Activated T-cell treated with anti-CD3 and anti-CD28 coated beads, Interleukin-2, amount 50 U/mL, for 4 hours (primary cell): Measurements from ENCODE around the gene TRIP11. TPM values are rescaled to one million over a fixed set of nuclear protein-coding genes. Genes with fewer than 3 reads are reported as not detected.
A peak's percentile ranks its signal among the peaks of the same experiment; 100 is the strongest.
"Not testable (repeated sequence)": the region's sequence is repeated elsewhere in the genome, so short reads cannot be mapped to it uniquely, and the experiment has no call there.

ENCODE experiments used
- ATAC-seq, 2 donors: fragments of 200-7000 bp; cut with Tn5 transposase; one replicate each; pipeline ENCODE4 v1.10.0; 2021
- DNase-seq: peaks from one replicate; pipeline ENCODE4 v3.0.0-alpha.2; 2020
- H3K27me3 Mint-ChIP-seq: one replicate; pipeline ENCODE4 v1.8.0; 2021; ENCODE audit warnings: low read depth, mixed read lengths
- H3K36me3 Mint-ChIP-seq: one replicate; pipeline ENCODE4 v1.8.0; 2022; ENCODE audit warnings: mixed read lengths; ENCODE audit not compliant: insufficient read depth
- H3K4me1 Mint-ChIP-seq: one replicate; pipeline ENCODE4 v1.8.0; 2021; ENCODE audit warnings: low read depth, mixed read lengths
- H3K4me3 Mint-ChIP-seq: one replicate; pipeline ENCODE4 v1.8.0; 2021; ENCODE audit warnings: mild to moderate bottlenecking, moderate library complexity, mixed read lengths
- H3K9me3 Mint-ChIP-seq: one replicate; pipeline ENCODE4 v1.8.0; 2021; ENCODE audit warnings: mixed read lengths
- total RNA-seq, 3 donors: library from RNA; stranded (reverse); gene quantifications; one replicate each; pipeline ENCODE4 v1.2.1, GENCODE V29; 2021

The TRIP11 gene
- 10 to 100 TPM; 38.5 to 40.3 (median 38.9) TPM for total RNA-seq

DNA sequence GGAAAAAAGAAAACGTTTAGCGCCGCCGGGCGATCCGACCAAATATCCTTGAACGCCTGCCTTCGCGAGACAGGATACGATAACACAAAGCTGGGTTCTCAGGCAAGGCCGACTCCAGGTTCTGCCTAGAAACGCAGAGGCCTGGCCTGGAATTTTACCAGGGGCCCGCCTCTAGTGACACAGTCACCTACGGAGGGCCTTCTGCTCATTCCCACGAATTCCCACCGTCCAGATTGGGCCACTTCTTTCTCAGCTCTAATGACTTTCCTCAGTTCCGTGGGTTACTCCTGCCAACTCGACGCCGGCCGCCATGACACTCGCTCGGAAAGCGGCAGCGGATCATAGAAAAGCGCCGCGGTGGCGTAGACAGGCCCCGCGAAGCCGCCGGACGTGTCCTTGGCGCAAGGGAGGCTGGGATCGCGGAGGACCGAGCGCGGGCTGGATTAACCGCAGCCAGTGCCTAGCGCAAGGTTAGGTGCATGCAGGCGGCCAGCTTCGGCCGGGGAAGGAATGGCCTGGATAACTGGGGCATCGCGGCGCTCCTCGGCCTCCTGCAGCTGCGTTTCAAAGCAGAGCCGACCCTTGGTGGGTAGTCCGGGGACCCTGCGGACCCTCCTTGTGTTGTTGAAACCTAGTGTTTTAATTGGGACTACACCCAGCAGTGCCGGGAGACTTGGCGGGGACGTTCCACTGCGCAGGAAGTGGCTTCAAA lies at the start of gene TRIP11:
TRIP11 (minus strand) TSS at position 341 of the 712 bp plus-strand sequence. CDS start 374 bp downstream, outside the sequence.
- Mint-ChIP-seq H3K27me3 (no peaks in the 10 kb centered on the region), H3K4me3 (peak within 1 kb of the TSS; percentile 97), H3K36me3 (peaks cover 7% of the 10 kb centered on the region), H3K9me3 (no peaks in the 10 kb centered on the region), H3K4me1 (peaks cover 41% of the 10 kb centered on the region)
- peak; percentile 97 to 98 for ATAC-seq
- DNase-seq: peak; percentile 89

DNA sequence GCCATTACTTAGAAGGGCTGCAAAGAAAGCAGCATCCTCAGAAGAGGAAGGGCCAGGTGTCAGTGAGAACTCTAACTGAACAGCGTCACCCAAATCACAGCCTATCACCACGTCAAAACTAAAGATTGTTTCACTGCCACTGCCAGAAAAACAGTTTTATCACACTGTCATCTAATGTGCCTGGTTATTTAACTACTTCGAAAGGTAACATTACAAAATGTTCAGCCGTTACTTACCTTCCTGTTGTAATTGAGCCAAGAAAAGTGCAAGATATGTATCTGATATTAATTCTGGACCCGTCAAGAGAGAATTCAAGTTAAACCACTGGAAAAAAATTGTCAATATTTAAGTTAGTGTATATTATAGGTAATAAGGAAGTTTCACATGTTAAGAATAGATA lies 48.6 kb upstream of the TRIP11 start:
- DNase-seq: no peak
- Mint-ChIP-seq H3K4me3 (no peak overlapping the region), H3K36me3 (peaks cover 34% of the 10 kb centered on the region), H3K4me1 (no peaks in the 10 kb centered on the region), H3K9me3 (no peaks in the 10 kb centered on the region), H3K27me3 (no peaks in the 10 kb centered on the region)
- ATAC-seq: no peak

DNA sequence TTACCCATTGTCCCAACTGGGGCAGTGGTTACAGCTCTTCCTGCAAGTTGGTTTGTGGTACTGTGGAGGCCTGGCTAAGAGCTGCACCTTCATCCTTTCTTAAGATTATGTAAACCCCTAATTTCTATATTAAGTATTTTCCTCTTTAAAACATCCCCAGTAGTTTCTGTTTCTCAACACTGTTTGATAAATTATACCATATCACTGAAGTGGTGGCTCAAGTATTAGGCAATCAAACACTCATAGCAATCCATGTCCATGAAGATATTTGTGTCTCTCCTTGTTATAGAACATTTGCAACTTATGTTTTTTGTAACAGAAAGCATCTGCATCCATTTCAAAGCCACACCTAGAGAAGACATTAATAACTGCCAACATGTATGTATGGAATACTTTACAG lies 34.7 kb upstream of the TRIP11 start:
- H3K27me3 Mint-ChIP-seq: no peaks in the 10 kb centered on the region
- ATAC-seq: no peak
- peaks cover 12% of the 10 kb centered on the region for H3K36me3 Mint-ChIP-seq

DNA sequence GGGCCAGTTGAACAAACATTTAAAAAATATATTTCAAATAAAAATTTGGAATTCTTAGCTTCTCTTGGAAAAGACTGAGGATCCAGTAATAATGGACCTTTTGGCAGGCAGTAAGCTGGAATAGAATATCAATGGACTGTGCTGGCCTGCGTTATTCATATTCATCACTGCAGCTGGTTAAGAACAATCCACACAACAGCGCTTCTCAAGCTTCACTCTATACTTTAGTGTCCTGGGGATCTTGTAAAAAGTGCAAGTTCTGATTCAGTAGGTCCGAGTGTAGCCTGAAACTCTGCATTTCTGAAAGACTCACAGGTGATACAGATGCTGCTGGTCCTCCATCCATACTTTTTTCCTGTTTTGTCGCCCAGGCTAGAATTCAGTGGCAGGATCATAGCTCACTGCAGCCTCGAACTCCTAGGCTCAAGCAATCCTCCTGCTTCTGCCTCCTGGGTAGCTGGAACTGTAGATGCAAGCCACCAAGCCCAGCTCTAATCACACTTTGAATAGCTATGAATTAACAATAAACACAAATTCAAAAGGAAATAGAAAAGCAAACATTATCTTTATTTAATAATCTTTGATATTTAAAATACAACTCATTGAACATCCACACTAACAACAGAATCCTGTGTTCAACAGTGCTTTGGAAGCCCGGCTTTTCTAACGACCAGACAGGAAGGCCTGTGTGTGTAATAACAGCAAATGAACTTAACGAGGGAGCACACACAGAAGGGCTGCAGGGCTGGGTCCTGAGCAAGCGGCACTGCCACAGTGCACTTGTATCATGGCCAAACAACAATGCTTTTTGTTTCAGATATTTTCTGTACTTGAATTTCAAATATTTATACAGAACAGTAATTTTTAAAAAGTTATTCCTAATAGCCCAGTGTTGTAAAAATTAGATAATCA lies 18.4 kb upstream of the TRIP11 start:
- no peaks in the 10 kb centered on the region for H3K9me3 Mint-ChIP-seq
- H3K4me1 Mint-ChIP-seq: no peaks in the 10 kb centered on the region
- no peak overlapping the region for H3K4me3 Mint-ChIP-seq
- peaks cover 6% of the 10 kb centered on the region for H3K36me3 Mint-ChIP-seq
- H3K27me3 Mint-ChIP-seq: no peaks in the 10 kb centered on the region
- ATAC-seq: no peak
- DNase-seq: no peak

More for the DNA sequence above, 34.7 kb upstream of the TRIP11 start:
- DNase-seq: no peak
- Mint-ChIP-seq H3K4me1 (no peaks in the 10 kb centered on the region), H3K4me3 (no peak overlapping the region), H3K9me3 (no peaks in the 10 kb centered on the region)

DNA sequence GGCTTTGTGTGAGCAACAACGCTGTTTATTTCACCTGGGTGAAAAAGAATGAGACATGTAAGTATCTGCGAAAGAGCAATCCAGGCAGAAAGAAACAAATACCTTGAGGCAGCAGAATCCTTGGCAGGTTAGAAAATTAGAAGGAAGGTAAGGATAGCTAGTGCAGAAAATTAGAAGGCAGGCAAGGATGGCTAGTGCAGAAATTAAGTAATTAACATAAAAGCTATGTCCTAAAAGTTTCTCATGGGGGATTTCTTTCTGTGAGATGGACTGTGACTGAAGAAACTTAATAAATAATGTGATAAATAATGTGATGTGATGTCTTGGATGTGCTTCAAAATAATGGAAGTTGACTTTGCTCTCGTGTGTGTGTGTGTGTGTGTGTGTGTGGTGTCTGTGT lies 9.9 kb upstream of the TRIP11 start:
- H3K4me3 Mint-ChIP-seq: no peak overlapping the region

DNA sequence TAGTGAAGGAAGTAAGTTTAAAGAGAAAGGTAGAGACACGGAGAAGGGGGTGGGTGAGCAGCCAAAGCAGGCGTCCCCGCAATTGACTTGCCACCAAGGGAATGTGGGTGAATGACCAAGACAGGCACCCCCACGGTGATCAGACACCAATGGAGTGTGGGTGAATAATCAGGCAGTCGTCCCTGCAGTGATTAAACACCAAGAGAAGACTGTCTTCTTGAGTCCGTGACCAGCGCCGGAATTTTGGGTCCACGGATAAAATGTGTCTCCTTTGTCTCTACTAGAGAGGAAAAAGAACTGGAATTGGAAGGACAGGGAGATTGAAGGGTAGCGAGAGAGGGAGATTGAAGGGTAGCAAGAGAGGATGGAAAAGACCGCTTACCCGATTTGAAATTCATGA lies 9.4 kb upstream of the TRIP11 start:
- not testable (repeated sequence) for H3K27me3 Mint-ChIP-seq, H3K4me3 Mint-ChIP-seq, H3K4me1 Mint-ChIP-seq, ATAC-seq, DNase-seq
- H3K9me3 Mint-ChIP-seq: peaks cover 13% of the 10 kb centered on the region
- peaks cover 19% of the 10 kb centered on the region for H3K36me3 Mint-ChIP-seq

More for the DNA sequence above, 9.9 kb upstream of the TRIP11 start:
- peaks cover 19% of the 10 kb centered on the region for H3K36me3 Mint-ChIP-seq
- peaks cover 3% of the 10 kb centered on the region for H3K4me1 Mint-ChIP-seq
- H3K27me3 Mint-ChIP-seq: no peaks in the 10 kb centered on the region
- no peak for ATAC-seq
- H3K9me3 Mint-ChIP-seq: peaks cover 13% of the 10 kb centered on the region
- no peak for DNase-seq

DNA sequence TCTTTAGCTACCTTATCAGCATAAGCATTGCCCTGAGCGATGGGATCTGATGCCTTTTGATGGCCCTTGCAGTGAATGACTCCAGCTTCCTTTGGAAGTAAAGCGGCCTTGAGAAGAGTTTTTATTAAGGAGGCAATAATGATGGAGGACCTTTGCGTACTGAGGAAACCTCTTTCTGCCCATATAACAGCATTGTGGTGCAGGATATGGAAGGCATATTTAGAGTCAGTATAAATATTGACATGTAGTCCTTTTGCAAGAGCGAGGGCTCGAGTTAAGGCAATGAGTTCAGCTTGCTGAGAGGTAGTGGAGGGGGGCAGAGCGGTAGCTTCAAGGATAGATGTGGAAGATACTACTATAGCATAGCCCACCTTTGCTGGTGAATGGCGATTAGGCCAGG lies 6.0 kb upstream of the TRIP11 start:
- not testable (repeated sequence) for ATAC-seq, H3K27me3 Mint-ChIP-seq
- peaks cover 13% of the 10 kb centered on the region for H3K9me3 Mint-ChIP-seq

DNA sequence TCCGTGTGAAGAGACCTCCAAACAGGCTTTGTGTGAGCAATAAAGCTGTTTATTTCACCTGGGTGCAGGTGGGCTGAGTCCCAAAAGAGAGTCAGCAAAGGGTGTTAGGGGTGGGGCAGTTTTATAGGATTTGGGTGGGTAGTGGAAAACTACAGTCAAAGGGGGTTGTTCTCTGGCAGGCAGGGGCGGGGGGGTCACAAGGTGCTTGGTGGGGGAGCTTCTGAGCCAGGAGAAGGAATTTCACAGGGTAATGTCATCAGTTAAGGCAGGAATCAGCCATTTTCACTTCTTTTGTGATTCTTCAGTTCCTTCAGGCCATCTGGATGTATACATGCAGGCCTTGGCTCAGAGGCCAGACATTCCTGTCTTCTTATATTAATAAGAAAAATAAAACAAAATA lies 1.9 kb upstream of the TRIP11 start:
- H3K27me3 Mint-ChIP-seq, DNase-seq, H3K36me3 Mint-ChIP-seq, ATAC-seq, H3K4me3 Mint-ChIP-seq, H3K9me3 Mint-ChIP-seq: not testable (repeated sequence)
- H3K4me1 Mint-ChIP-seq: peaks cover 30% of the 10 kb centered on the region

More for the DNA sequence above, 6.0 kb upstream of the TRIP11 start:
- not testable (repeated sequence) for DNase-seq, H3K4me1 Mint-ChIP-seq, H3K4me3 Mint-ChIP-seq
- peaks cover 17% of the 10 kb centered on the region for H3K36me3 Mint-ChIP-seq

DNA sequence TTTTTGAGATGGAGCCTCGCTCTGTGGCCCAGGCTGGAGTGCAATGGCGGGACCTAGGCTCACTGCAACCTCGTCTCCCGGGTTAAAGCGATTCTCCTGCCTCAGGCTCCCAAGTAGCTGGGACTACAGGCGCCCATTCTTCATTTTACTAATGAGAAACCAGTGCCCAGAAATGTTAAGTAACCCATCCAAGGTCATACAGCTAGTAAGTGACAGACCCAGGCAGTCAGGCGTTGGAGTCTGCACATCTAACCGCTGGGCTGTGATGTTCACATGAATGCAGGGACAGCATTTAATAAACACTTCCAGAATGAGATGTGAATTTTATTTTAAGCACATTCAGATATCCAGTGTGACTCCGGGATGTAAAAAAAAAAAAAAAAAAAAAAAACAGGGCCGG lies 1.3 kb upstream of the TRIP11 start:
- H3K36me3 Mint-ChIP-seq: peaks cover 7% of the 10 kb centered on the region
- DNase-seq (no peak), ATAC-seq (no peak)
- no peaks in the 10 kb centered on the region for H3K27me3 Mint-ChIP-seq
- H3K4me3 Mint-ChIP-seq: peak overlapping the region; percentile 97
- peaks cover 33% of the 10 kb centered on the region for H3K4me1 Mint-ChIP-seq
- no peaks in the 10 kb centered on the region for H3K9me3 Mint-ChIP-seq

DNA sequence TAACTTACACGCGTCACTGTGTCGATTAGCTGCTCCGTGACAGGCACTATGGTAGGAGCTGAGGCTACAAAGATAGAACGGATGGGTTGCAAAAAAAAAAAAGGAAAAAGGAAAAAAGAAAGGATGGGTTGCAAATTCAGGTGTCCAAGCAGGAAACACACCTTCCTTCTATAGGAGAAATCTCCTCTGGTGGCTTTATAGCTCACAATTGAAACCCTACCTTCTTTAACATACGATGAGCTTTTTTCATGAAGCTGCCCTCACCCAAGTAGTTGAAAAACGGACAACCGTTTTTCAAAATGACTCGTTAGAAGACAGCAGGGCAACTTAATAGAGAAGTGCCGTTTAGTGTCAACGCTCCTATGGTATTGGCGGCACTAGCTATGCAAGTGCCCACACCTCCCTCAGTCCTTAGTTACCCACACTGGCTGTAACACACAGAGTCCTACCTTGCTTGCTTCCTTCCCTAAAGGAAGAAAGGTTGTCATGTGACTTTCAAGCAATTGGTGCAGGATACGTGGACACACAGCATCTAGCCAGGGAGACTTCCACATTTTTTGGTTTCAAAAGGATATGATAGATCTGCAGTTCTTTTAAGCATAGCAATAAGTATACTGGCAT lies 682 bp upstream of the TRIP11 start:
- peaks cover 7% of the 10 kb centered on the region for H3K36me3 Mint-ChIP-seq
- no peaks in the 10 kb centered on the region for H3K27me3 Mint-ChIP-seq
- H3K9me3 Mint-ChIP-seq: no peaks in the 10 kb centered on the region
- H3K4me3 Mint-ChIP-seq: peak overlapping the region; percentile 97
- peaks cover 40% of the 10 kb centered on the region for H3K4me1 Mint-ChIP-seq
- ATAC-seq (no peak), DNase-seq (no peak)

DNA sequence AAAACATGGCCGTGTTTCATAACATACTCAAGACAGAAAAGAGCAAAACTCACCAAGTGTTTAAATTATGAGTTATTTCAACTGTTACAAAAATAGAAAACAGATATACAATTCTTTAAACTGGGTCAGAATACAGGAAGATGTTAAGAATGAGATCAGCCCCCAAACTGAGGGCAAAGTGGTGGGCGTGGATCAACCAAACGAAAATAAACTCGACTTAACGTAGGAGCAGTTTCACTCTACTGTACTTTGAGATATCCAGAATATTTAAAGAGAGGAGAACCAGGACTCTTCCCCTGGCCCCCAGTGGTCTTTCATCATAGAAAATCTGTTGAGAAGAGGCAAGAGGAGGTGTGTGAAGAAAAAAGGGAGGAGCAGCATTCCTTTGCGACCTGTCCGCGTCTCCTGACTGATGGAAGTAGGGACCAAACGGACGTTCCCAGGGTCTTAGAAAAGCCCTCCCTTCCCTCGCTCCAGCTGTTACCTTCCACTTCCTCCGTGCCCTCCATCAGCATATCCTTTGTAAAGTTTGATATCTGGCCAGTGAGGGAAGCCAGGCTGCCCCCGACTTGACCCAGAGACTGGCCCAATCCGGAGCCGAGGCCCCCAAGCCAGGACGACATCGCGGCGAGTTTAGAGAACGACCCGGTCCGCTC lies 668 bp downstream of the TRIP11 start:
- H3K36me3 Mint-ChIP-seq: peaks cover 7% of the 10 kb centered on the region
- H3K4me3 Mint-ChIP-seq: peak overlapping the region; percentile 97
- H3K4me1 Mint-ChIP-seq: peaks cover 43% of the 10 kb centered on the region
- H3K9me3 Mint-ChIP-seq: no peaks in the 10 kb centered on the region
- DNase-seq (no peak), ATAC-seq (peak; percentile 8 to 10)
- no peaks in the 10 kb centered on the region for H3K27me3 Mint-ChIP-seq

DNA sequence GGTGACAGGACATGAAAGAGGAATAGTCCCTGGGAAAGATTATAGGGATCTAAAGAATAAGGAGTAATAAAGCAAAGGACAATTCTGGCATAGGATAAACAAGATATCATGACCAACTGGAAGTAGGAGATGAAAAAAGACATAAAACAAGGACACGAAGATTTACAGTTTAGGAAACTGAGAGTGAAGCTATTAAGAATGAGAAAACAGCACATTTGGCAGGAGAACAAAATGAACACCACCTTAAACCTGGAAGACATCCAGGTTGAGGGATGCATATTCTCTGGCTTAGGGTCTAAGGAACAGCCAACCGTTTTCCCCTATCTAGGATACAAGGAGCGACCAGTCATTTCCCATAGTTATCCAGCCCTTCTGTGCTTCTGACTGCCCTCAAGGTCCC lies 1.9 kb downstream of the TRIP11 start:
- peak overlapping the region; percentile 97 for H3K4me3 Mint-ChIP-seq
- no peak for ATAC-seq
- DNase-seq: no peak
- H3K27me3 Mint-ChIP-seq: no peaks in the 10 kb centered on the region
- H3K9me3 Mint-ChIP-seq: no peaks in the 10 kb centered on the region
- H3K4me1 Mint-ChIP-seq: peaks cover 51% of the 10 kb centered on the region
- peaks cover 7% of the 10 kb centered on the region for H3K36me3 Mint-ChIP-seq

DNA sequence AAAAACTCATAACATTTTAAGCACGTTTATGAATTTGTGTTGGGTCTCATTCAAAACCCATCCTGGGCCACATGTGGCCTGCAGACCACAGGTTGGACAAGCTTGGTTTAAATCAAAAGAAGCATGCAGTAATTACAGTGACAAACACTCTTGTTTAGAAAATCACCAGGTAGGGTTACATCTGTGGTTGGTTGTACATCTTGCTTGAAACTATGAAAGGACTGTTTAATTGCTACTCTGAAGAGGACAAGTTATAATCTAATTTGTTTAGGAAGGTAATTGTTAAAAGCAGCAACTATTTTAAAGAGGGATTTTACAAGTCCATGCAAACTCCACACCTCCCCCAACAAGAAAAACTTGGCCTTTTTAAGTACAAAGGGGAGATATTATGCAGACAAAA lies 4.0 kb downstream of the TRIP11 start:
- Mint-ChIP-seq H3K36me3 (peaks cover 7% of the 10 kb centered on the region), H3K4me1 (peaks cover 46% of the 10 kb centered on the region), H3K4me3 (no peak overlapping the region)

More for the DNA sequence above, 4.0 kb downstream of the TRIP11 start:
- DNase-seq (no peak), ATAC-seq (no peak)
- Mint-ChIP-seq H3K27me3 (no peaks in the 10 kb centered on the region), H3K9me3 (no peaks in the 10 kb centered on the region)
